ENCODE results near the gene NET1. TPM values are rescaled to one million over a fixed set of nuclear protein-coding genes. Genes with fewer than 3 reads are reported as not detected.

Gene NET1
- total RNA-seq, 1 donor: 51.0 TPM

- Histone ChIP-seq H3K4me1 (ENCODE audit: insufficient read depth, low read length) (peaks cover 7% of the 10 kb centered on the region), H3K4me2 (ENCODE audit: insufficient read depth, low read length) (peak overlapping the region; percentile 17), H3K27ac (ENCODE audit: low read depth, low read length) (no peak overlapping the region), H3K9me3 (ENCODE audit: low read depth, low read length) (no peaks in the 10 kb centered on the region), H3K27me3 (ENCODE audit: insufficient read depth, low read length) (no peaks in the 10 kb centered on the region), H3K79me2 (ENCODE audit: insufficient read depth, low read length) (no peaks in the 10 kb centered on the region), H2AFZ (ENCODE audit: low read length) (no peak overlapping the region), H3K4me3 (ENCODE audit: insufficient read depth, low read length) (no peak overlapping the region), H4K20me1 (ENCODE audit: insufficient read depth, low read length) (no peaks in the 10 kb centered on the region), H3K36me3 (ENCODE audit: insufficient read depth, low read length) (peaks cover 35% of the 10 kb centered on the region)
- TF ChIP-seq CTCF (IDR thresholded peaks at IDR 0.05; ENCODE audit: extremely low read depth, low read depth, low read length): no peak
- peak; percentile 37 for DNase-seq (ENCODE audit: insufficient read length, low spot score, missing footprints)
Observed at GRCh38 chr10:5461914-5462840, 49.8 kb downstream of the NET1 start.

- Histone ChIP-seq H3K4me2 (ENCODE audit: insufficient read depth, low read length) (no peak overlapping the region), H3K4me3 (ENCODE audit: insufficient read depth, low read length) (no peak overlapping the region), H2AFZ (ENCODE audit: low read length) (no peak overlapping the region), H3K4me1 (ENCODE audit: insufficient read depth, low read length) (peaks cover 7% of the 10 kb centered on the region), H3K36me3 (ENCODE audit: insufficient read depth, low read length) (peaks cover 28% of the 10 kb centered on the region), H3K27me3 (ENCODE audit: insufficient read depth, low read length) (no peaks in the 10 kb centered on the region), H3K9me3 (ENCODE audit: low read depth, low read length) (no peaks in the 10 kb centered on the region), H4K20me1 (ENCODE audit: insufficient read depth, low read length) (no peaks in the 10 kb centered on the region), H3K79me2 (ENCODE audit: insufficient read depth, low read length) (no peaks in the 10 kb centered on the region), H3K27ac (ENCODE audit: low read depth, low read length) (no peak overlapping the region)
- no peak for TF ChIP-seq CTCF (IDR thresholded peaks at IDR 0.05; ENCODE audit: extremely low read depth, low read depth, low read length)
- DNase-seq (ENCODE audit: insufficient read length, low spot score, missing footprints): no peak
Observed at GRCh38 chr10:5462841-5463293, 50.5 kb downstream of the NET1 start.

GRCh38 chr10:5464546-5464945 is 52.2 kb downstream of the NET1 start:
- H3K36me3 ChIP-seq (ENCODE audit: insufficient read depth, low read length): peaks cover 11% of the 10 kb centered on the region

More at GRCh38 chr10:5464546-5464945, 52.2 kb downstream of the NET1 start:
- Histone ChIP-seq H3K4me2 (ENCODE audit: insufficient read depth, low read length) (no peak overlapping the region), H3K4me3 (ENCODE audit: insufficient read depth, low read length) (no peak overlapping the region), H2AFZ (ENCODE audit: low read length) (no peak overlapping the region), H3K4me1 (ENCODE audit: insufficient read depth, low read length) (peaks cover 7% of the 10 kb centered on the region), H3K27me3 (ENCODE audit: insufficient read depth, low read length) (no peaks in the 10 kb centered on the region), H3K27ac (ENCODE audit: low read depth, low read length) (no peak overlapping the region), H3K79me2 (ENCODE audit: insufficient read depth, low read length) (no peaks in the 10 kb centered on the region), H4K20me1 (ENCODE audit: insufficient read depth, low read length) (no peaks in the 10 kb centered on the region), H3K9me3 (ENCODE audit: low read depth, low read length) (no peaks in the 10 kb centered on the region)
- DNase-seq (ENCODE audit: insufficient read length, low spot score, missing footprints): no peak
- TF ChIP-seq CTCF (IDR thresholded peaks at IDR 0.05; ENCODE audit: extremely low read depth, low read depth, low read length): no peak

Data from osteoblast (primary cell).